ENCODE results near the gene PTCD2. TPM values are rescaled to one million over a fixed set of nuclear protein-coding genes. Genes with fewer than 3 reads are reported as not detected.

The PTCD2 gene
- total and polyA plus RNA-seq, 9 of the 15 experiments (the other 6 are each of a cell fraction or from before 2014, with no cell fraction given) = 11.9 to 28.5 (median 18.6) TPM

DNA sequence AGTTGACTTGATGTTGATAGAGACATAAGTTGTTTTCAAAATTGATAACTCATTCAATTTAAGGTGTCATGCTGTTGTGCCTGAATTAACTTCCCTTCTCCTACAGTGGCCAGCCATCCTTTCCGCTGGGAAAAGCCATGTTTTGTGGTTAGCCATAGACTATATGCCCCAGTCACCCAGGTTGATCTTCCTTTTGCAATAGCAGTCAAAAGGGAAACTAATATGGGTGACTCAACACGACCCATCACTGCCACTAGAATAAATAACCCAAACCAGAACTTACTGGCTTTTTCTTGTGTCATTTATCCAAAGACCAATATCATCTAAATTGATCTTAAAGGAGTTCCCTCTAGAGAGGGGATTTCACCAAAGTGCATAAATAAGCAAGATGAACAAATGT, 87.4 kb downstream of the PTCD2 start (continued):
- TF ChIP-seq, protein P1, sequence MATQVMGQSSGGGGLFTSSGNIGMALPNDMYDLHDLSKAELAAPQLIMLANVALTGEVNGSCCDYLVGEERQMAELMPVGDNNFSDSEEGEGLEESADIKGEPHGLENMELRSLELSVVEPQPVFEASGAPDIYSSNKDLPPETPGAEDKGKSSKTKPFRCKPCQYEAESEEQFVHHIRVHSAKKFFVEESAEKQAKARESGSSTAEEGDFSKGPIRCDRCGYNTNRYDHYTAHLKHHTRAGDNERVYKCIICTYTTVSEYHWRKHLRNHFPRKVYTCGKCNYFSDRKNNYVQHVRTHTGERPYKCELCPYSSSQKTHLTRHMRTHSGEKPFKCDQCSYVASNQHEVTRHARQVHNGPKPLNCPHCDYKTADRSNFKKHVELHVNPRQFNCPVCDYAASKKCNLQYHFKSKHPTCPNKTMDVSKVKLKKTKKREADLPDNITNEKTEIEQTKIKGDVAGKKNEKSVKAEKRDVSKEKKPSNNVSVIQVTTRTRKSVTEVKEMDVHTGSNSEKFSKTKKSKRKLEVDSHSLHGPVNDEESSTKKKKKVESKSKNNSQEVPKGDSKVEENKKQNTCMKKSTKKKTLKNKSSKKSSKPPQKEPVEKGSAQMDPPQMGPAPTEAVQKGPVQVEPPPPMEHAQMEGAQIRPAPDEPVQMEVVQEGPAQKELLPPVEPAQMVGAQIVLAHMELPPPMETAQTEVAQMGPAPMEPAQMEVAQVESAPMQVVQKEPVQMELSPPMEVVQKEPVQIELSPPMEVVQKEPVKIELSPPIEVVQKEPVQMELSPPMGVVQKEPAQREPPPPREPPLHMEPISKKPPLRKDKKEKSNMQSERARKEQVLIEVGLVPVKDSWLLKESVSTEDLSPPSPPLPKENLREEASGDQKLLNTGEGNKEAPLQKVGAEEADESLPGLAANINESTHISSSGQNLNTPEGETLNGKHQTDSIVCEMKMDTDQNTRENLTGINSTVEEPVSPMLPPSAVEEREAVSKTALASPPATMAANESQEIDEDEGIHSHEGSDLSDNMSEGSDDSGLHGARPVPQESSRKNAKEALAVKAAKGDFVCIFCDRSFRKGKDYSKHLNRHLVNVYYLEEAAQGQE (IDR thresholded peaks at IDR 0.05; ENCODE audit: borderline replicate concordance) = peak; percentile 19; the same call in 1 of the 2 replicates
- TF ChIP-seq, protein P1 (CRISPR knock-in tag; IDR thresholded peaks at IDR 0.05; ENCODE audit: low read depth) = no peak

GRCh38 chr5:72408127-72408526, 88.0 kb downstream of the PTCD2 start:
- ATAC-seq (no peak), FAIRE-seq (no peak), DNase-seq (ENCODE audit: extremely low read depth in 1 of 4, low spot score in 3 of 4) (no peak)
- Histone ChIP-seq H2AFZ (ENCODE audit: low read depth, low read length) (no peak overlapping the region), H3K9ac (ENCODE audit: insufficient read depth in 1 of 2, low read depth in 2 of 2, low read length in 2 of 2) (no peak overlapping the region), H3K4me2 (ENCODE audit: insufficient read depth, low read length) (no peak overlapping the region), H3K36me3 (ENCODE audit: control insufficient read depth, insufficient read depth, low read length) (no peaks in the 10 kb centered on the region), H3K4me1 (replicated peaks in 1 of 2; ENCODE audit: control insufficient read depth in 2 of 2, insufficient read depth in 2 of 2, low read length in 2 of 2) (no peaks in the 10 kb centered on the region), H3K9me1 (ENCODE audit: control insufficient read depth, insufficient read depth, low read length) (no peaks in the 10 kb centered on the region), H3K4me3 (no peak overlapping the region), H4K20me1 (replicated peaks; ENCODE audit: control insufficient read depth, insufficient read depth, low read length) (no peaks in the 10 kb centered on the region), H3K27ac (ENCODE audit: extremely low read depth, low read depth, low read length) (no peak overlapping the region), H3K79me2 (ENCODE audit: control insufficient read depth, insufficient read depth, low read length) (no peaks in the 10 kb centered on the region), H3K27me3 (ENCODE audit: control insufficient read depth in 2 of 2, insufficient read depth in 2 of 2, low read length in 2 of 2) (peaks cover 5 to 10% of the 10 kb centered on the region in 2 experiments; a peak in 1 of 5 replicates), H3K9me3 (replicated peaks; ENCODE audit: control insufficient read depth, insufficient read depth, low read depth, low read length) (no peaks in the 10 kb centered on the region)
- TF ChIP-seq SNRNP70 (optimal IDR thresholded peaks at IDR 0.05; ENCODE audit: low read depth, low read length) (no peak), ELF4 (CRISPR knock-in tag; IDR thresholded peaks at IDR 0.05) (no peak), ZC3H11A (IDR thresholded peaks at IDR 0.05; ENCODE audit: low read depth, low read length) (no peak), EGR1 (conservative IDR thresholded peaks at IDR 0.05) (no peak), TEAD2 (tag; IDR thresholded peaks at IDR 0.05) (no peak), ZNF184 (CRISPR knock-in tag; IDR thresholded peaks at IDR 0.05) (no peak)
- BruUV-seq (replicated peaks) = no TSS peak
- intact Hi-C loops (cut with micrococcal nuclease) = no loop called here
- WGBS (ENCODE audit: insufficient coverage, low coverage, missing lambda C conversion rate) = 10% methylated on average over 5 of the region's 5 CpGs
- CTCF ChIA-PET (ENCODE audit: low intra/inter-chr PET ratio) = no interaction called here
- POLR2A ChIA-PET = interaction anchor here (1.2 kb wide), 1 partner anchor 36 kb away, joined by 4 read pairs; no protein-coding TSS in a partner anchor
- in situ Hi-C loops (cut with MboI) = no loop called here
